GM21619 (cell line): ENCODE data around the gene KRTAP10-1.

ENCODE experiments used
- ATAC-seq: cut with Tn5 transposase; IDR thresholded peaks from one replicate; pipeline ENCODE4 v1.9.1; 2021; ENCODE audit not compliant: unreplicated experiment

The KRTAP10-1 gene

DNA sequence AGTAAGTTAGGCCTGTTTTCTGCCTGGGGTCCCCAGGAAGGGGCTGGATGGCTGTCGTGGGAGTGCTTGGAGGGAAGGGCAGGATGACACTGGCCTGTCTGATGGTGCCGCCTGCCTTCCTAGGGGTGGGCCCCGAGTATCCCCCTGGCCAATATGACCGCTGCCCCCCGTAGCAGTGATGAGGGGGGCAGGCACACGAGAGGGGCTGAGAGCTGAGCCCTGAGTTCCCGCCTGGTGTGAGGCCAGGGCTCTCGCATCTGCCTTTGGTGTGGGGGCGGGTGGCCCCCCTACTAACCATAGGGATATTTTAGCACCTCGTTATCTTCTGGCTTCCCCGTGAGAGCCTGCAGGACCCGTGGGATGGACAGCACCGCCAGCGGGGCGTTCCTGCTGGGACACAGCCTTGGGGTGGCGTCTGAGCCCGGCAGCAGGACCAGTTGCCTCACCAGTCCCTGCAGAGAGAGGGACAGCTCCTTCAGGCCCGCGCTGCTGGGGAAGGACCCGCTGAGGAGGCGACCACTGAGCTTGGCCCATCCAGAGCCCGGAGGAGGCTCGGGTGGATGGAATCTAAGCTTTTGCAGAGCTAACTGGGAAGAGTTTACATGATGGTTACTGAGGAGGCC is 10.4 kb downstream of the KRTAP10-1 start:
- no peak for ATAC-seq

DNA sequence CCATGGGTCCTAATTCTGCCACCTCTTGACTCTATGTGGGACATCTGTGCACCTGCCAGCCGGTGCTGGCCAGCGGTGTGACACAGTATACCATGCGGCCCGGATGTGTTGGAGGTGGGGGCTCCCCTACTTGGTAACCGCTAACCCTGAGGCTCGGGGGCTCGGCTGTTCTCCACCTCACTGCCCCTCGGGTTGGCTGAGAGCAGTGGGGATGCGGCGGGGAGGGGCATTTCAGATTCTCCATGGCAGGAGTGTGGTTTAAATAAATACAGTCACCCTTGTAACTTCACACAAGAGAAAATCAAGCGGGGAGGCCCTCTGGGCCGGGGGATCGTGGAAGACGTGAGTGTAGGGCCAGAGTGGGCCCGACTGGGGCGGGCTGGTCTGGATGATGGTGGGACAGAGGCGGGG is 11.0 kb downstream of the KRTAP10-1 start:
- no peak for ATAC-seq

DNA sequence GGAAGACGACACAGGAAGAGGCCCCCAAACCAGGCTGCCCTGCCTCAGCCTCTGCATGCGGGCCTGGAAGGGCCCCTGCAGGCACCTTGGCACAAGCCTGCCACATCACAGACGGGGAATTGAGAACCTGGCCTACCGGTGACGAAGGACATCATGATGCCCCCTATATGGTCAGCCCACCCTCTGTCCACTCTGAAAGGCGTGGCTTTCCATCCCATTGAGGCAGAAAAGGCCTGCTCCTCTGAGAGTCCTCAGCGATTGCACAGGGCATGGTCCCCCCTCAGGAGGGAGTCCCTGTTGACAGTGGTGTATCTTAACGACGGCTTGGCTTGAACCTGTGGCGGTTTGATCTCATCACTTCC is 11.4 kb downstream of the KRTAP10-1 start:
- no peak for ATAC-seq

DNA sequence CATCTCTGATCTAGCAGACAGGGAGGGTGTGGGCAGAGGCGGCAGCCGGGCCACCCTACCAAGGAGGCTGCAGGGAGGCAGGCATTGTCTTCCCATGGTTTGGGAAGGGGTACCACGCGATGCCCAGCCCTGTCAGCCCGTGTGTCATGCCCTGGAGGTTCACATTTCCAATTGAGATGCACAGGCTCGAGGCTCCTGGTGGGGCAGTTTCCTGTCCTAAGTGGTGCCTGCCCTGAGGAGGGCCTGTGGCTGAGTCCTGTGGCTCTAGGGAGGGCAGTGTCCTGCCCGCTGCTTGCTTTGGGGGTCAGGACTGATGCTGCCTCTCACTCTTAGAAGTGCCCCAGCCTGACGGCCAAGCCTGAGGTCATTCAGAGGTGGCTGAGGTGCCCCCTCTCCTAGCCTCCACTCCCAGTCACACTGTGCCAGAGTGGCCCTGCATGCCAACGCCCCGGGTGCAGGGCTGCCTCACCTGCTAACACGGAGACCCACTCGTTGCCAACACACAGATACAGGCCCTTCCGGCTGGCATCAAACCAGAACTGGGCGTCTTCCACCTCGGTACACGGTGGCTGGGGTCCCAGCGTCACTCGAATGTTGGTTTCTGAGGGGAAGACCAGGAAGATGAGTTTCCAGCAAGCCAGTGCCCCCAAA is 11.9 kb downstream of the KRTAP10-1 start:
- ATAC-seq: no peak

DNA sequence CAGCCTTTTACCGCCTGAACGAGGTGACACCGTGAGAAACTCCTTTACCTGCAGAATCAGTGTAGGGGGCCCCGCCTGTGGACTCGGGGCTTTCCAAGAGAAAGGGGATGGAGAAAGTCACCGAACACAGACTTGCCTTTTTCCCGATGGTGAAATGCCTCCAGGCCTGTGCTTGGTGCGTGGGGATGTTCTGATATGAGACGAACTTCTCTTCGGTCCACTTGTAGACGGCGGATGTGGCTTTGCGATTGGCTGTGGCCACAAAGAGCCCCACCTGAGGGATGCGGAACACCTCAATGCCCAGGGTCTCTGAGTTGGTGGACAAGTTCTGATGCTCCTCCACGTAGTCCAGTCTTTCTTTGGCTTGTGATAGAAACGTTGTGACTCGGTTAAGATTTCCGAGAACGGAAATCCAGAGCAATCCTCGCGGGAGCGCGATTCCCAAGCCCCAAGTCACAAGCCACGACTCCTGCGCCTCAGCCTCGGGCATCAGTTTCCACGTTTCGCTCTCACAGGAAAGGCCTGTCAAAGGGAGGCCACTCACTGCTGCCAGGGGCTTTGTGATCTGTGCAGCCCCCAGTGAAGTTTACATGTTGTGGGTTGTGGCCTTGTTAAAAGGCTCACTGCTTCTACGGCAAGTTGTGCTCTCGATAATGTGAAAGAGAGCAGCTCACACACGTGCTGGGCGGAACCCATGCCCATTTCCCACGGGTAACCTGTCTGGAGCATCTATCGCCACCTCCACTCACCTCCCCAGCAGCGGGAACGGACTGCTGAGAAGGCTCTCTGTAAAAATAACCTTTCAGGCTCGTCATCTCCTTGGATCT is 12.6 kb downstream of the KRTAP10-1 start:
- no peak for ATAC-seq

DNA sequence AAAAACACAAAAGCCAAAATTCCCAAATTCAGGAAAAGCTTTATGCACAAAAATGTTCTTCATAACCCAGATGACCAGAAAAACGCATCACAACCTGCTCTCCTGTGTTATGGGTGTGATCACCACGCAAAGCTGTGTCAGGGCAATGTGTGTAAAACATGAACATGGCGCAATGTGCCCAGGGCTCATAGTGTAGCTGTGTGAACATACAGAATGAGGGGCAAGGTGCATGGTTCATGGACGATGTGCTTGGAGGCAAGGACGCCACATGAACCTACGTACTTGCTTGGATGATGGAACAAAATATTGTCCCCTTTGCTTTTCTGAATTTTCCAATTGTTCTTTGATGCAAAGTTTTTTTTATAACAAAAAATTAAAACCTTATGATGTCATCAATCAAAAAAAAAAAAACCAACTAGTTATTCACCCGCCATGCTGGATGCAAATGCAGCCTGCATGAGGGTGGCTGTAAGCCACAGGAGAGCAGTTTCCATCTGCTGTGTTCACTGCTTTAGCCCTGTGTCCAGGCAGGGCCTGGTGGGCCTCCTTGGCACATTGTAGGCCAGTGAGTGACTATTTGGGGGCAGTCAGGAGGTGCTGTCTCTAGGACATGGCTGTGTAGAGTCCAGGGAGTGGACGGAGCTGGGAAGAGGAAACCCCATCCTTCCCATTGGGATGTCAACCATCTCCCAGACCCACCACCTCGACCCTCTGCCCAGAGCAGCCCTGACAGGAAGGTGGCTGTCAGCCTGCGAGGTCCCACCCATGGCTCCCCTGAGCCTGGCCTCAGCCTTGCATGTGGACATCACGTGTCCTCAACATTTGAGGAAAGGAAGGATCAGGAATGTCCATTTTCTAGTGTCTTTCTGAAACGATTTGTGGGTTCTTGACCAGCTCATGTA is 13.6 kb downstream of the KRTAP10-1 start:
- ATAC-seq: no peak

DNA sequence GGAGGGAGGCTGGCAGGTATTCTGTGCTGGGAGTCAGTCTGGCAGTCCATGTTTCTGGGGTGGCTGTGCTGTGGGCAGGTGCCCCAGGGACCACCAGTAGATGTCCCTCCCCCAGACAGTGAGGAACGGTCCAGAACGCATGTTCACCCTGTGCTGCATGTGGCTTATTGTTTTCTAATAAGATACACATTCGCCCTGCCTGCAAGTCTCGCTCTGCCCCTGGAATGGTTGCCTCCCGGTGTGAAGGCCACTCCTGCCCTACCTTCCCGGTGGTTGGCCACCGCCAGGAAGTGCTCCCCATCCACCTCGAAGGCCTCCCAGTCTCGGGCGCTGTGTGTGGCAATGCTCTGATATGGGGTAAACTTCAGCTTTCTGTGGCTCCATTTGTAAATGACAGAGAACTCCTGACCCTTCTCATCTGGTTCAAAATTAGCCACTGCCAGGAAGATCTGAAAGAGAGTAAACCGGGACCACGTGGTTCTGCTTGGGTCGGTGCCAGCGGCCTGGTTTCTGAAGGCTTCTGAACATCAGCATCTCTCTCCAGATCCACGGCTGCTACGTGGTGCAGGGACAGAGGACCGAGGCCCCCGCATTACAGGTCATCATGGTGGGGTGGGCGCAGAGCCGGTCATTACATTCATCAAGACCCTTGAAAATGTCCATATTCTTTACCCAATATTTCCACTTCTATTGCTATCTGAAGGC is 14.5 kb downstream of the KRTAP10-1 start:
- no peak for ATAC-seq

DNA sequence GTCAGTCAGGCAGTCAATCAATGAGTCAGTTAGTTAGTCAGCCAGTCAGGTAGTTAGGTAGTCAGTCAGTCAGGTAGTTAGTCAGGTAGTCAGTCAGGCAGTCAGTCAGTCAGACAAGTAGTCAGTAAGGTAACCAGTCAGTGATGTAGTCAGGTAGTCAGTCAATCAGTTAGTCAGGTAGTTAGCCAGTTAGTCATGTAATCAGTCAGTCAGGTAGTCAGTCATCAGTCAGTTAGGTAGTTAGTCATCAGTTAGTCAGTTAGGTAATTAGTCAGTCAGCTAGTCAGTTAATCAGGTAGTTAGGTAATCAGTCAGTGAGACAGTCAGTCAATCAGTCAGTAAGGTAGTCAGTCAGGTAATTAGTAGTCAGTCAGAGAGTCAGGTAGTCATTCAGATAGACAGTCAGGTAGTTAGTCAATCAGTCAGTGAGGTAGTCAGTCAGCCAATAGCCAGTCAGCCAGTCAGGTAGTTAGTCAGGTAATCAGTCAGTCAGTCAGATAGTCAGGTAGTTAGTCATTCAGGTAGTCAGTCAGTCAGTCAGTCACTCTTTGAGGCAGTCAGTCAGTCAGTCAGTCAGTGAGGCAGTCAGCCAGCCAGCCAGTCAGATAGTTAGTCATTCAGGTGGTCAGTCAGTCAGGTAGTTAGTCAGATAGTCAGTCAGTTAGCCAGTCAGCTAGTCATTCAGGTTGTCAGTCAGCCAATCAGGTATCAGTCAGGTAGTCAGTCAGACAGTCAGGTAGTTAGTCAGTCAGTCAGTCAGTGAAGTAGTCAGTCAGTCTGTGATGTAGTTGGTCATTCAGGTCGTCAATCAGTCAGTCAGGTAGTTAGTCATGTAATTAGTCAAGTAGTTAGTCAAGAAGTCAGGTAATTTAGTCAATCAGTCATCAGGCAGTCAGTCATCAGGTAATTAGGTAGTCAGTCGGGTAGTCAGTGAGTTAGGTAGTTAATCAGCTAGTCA is 15.3 kb downstream of the KRTAP10-1 start:
- ATAC-seq: no peak

DNA sequence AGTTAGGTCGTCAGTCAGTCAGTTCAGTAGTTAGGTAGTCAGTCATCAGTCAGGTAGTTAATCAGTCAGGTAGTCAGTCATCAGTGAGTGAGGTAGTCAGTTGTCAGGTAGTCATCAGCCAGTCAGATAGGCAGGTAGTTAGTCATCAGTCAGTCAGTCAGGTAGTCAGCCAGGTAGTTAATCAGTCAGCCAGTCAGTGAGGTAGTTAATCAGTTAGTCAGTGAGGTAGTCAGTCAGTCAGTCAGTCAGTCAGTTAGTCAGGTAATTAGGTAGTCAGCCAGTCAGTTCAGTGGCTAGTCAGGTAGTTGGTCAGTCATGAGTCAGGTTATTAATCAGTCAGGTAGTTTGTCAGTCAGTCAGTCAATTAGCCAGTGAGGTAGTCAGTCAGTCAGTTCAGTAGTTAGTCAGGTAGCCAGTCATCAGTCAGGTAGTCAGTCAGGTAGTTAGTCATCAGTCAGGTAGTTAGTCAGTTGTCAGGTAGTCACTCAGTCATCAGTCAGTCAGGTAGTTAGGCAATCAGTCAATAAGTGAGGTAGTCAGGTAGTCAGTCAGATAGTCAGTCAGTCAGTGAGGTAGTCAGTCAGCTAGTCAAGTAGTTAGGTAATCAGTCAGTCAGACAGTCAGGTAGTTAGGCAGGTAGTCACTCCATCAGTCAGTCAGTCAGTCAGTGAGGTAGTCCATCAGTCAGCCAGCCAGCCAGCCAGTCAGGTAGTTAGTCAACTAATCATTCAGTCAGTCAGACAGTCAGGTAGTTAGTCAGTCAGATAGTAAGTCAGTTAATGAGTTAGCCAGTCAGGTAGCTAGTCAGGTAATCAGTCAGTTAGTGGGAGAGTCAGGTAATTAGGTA is 16.2 kb downstream of the KRTAP10-1 start:
- ATAC-seq: no peak

DNA sequence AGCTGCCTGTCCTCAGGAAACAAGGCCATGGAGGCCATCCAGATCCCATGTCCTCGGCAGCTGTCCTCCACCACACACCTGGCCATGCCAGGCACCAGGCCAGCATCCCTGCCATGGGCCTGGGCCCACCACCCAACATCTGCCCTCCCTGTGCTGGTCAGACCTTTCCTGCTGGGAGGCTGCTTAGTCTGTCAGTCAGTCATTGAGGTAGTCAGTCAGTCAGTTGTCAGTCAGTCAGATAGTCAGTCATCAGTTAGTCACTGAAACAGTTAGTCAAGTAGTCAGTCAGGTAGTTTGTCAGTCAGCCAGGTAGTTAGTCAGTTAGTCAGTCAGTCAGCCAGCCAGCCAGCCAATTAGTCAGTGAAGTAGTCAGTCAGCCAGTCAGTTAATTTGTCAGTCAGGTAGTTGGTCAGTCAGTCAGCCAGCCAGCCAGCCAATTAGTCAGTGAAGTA is 17.2 kb downstream of the KRTAP10-1 start:
- no peak for ATAC-seq

DNA sequence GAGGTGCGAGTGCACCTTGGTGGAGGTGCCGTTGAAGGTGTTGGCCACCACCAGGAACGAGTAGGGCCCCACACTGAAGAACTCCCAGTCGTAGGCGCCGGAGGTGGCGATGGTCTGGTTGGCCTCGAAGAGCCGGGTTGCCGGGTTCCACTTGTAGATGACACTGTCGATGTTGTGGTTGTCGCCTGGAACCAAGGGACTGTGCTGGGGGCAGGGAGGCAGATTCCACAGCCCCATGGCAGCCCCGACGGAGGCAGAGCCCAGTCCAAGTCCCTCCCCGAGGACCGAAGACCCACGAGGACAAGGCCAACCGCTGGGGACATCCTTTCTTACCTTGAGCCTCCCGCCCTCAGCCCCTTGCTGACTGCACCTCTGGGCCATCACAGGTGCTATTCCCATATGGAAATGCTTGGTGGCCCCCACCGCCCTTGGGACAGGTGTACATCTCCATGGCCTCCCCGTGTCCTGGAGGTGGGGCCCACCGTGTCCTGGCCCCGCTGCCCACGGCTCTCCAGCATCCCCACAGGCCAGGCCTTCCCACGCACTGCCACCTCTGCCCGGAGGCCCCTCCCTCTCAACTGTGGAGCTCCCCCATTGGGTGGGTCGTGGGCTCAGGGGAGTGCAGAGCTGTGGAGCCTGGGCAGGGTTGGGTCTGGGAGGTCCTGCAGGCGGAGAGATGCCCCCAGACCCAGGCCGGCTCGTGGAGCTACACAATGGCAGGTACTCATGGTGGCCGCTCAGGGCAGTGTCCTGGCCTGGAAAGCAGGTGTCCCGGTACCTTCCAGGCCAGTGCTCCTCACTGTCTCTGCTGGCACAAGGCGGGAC is 17.9 kb downstream of the KRTAP10-1 start:
- ATAC-seq: no peak

DNA sequence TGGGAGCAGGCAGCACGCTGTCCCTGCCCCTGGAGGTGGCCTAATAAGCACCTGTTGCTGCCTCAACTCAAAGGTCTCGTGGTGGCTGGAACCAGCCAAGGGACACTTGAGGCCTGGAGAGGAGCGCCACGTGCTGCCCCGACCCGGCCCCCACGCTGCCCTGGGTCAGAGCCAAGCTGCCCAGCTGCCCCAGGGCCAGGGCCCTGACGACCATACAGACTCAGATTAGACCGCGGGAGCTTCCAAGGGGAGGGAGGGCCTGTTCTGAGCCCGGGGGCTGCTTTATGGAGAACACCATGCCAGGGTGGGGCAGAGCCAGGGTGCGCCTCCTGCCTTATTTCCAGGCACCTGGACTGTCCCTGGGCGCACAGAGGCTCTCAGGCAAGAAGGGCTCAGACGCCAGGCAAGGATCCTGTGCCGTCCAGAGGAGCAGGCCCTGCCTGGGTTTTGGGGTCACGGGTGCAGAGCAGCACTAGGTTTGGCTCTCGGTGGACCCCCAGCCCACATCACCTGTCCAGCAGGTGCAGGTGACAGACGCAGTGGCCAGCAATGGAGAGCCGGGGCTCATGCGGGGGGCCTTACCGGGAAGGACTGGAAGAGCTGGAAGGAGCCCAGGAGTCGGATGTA is 18.6 kb downstream of the KRTAP10-1 start:
- no peak for ATAC-seq

DNA sequence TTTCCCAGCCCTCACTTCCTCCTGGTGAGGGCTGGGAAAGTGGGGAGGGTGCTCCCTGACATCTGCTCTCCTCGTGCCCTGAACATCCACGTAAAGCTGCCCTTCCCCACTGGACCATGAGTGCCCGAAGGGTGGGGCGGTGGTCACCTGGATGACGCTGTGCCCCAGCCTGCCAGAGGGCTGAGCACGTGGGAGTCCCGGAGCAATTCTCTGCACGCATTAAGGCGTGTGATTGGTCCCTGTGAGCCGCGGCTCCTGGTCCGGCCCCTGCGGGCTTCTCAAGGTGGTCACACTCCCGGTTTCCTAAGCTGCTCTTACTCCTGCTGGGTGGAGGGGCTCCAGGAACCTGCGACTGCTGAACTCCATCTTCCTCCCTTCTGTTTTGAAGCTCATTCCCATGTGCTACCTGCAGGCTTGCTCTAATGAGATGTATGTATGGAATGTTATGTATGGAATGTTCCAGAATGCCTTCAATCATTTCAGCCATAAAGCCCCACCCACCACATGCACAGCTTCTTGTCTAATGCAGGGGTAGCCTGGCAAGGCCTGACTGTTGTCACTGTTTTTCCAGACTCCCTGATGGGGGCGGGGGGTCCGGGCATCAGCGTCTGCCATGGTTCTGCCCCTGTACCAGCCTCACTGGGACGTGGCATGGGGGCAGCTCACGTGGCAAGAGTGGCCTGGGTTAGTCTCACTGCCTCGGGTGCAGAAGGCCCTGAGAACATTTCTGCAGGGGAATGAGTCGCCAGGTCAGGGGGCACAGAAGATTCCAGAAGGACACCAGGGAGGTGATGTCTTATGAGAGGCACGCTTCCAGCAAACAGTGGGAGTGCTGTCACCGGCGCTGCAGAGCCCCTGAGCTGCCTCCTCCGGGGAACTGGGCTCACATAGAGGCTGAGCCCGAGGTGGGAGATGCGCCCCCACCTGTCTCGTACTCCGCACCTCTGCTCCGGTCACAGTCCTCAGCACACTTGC is 19.4 kb downstream of the KRTAP10-1 start:
- ATAC-seq: no peak

DNA sequence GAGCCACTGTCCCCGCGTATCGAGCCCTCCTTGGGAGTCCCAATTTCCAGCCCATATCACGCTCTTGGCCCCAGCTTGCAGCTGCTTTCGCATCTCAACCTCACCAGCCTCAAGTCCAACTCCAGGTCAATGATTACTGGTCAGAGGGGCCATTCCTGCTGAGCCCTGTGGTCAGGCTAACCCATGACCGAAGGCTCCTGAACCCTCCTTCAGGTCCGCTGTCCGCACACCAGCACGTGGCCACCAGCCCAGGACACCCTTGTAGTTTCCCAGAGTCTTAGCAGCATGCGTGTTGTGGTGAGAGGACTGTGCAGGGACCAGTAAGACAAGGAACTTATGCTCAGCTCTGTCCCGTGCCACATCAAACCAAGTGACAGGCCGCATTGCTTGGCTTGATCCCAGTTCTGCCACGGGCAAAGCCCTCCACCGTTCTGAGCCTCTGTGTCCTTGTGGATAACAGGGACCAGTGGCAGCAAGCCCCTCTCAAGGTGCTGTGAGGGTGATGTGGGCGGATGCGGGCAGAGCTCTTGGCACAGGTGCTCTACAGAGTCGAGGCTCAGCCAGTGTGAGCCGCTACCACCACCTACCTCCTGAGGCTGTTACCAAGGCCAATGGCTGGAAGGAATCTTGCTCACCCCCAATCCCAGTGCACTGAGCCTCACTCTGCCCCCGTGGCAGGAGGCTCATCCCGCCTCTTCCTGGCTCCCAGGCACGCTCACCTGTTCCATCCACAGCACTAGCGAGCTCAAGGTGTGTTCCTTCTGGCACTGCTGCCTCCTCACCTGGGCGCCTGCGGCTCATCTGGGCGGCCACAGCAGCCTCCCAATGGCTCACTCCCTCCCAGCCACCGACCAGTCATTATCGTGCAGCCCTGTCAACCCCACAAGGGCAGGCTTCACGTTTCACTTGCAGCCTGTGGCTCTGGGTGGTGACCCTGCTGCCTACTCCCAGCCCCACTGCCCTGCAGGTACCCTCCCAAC is 20.4 kb downstream of the KRTAP10-1 start:
- no peak for ATAC-seq

DNA sequence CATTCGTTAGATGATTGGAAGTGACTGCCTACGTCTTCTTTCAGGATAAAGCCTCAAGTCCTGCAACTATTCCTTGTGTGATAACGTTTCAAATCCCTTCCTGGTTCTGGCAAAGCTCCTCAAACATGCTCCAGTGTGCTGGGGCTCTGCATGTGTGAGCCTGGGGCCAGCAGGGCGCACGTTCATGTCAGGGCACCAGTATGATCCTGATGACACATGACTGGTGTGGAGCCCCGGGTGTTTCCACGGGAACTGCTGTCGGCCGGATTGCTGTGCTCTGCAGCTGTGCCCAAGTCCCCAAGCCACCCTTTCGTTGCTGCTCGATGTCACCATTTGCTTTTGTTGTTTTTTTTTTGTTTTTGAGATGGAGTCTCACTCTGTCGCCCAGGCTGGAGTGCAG is 21.3 kb downstream of the KRTAP10-1 start:
- no peak for ATAC-seq
